NCI-H146 treated with DMSO at 0.1 percent for 48 hours (cell line): ENCODE measurements around the gene NEU1.
"Not testable (repeated sequence)": the region's sequence is repeated elsewhere in the genome, so short reads cannot be mapped to it uniquely, and the experiment has no call there.

Experiments used
- DNase-seq: peaks from one replicate; lab custom pipeline; 2025; ENCODE audit not compliant: unreplicated experiment; lab: John Stamatoyannopoulos, UW

NEU1 gene

DNA sequence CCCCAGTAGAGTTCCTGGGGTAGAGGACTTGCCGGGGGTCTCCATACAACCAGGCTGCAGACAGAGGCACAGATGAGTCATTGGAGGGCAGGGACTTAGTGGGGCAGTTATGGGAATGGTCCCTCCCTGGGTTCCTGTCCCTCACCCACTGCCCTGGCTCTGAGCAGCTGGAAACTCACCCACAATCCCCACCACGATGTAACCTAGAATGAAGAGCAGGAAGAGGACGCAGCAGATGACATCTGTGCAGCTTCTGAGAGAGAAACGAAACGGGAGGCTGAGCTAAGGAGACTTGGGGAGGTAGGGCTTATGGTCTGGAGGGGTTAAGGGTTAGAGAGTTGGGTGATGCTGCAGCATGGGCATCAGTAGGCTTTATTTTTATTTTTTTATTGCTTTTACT lies 13.3 kb upstream of the NEU1 start:
- no peak for DNase-seq

DNA sequence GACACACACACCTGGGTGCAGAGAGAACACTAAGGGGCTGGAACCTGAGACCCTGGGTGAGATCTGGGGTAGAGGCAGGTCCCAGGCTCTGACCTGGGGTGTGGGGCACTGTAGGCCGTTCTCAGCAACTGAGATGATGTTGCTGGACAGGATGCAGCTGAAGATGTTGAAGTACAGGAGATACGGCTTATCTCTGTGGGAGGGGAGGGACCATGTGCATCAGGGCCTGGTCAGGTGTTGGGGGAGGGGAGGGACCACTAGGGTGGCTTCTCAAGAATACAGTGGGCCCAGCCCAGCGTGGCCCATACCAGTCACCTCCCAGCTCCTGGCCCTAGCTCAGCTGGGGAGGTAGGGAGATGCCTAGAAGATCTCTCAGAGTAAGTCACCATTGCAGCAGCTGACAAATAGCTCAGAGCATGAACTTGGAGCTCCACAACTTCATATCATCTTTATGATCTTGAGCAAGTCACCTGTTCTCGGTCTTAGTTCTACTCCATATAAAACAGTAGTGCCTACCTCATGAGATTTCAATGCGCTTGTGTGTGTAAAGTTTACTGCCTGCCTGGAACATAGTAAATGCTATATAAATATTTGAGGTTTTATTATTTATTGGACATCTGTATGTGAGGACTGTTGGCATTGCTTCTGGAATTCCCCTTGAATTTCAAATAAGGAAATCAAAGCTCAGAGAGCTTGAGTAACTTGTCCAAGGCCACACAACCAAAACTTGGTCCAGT lies 12.4 kb upstream of the NEU1 start:
- DNase-seq, result no peak

DNA sequence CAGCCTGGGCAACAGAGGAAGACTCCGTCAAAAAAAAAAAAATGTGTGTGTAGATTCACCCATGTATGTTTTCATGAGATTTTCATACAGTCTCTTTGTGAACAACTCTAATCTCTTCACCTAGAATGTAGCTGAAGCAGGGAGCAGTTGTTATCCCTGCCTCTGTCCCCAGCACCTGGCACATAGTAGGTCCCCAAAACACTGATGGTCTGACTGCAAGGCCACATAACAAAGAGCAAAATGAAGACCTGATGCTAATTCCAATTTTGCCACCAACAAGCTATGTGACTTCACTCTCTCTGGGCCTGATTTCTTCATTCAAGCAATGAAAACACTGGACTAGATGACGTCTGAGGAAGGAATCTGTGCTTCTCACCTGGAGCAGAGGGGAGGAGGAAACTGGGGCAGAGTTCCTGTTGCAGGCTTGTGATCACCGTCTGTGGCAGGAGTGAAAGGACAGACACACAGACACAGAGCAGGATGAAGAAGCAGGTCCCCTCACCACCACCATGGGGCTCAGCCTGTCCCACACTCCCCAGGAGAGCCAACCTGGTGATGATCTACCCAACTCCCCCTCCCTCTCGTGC lies 11.6 kb upstream of the NEU1 start:
- no peak for DNase-seq

DNA sequence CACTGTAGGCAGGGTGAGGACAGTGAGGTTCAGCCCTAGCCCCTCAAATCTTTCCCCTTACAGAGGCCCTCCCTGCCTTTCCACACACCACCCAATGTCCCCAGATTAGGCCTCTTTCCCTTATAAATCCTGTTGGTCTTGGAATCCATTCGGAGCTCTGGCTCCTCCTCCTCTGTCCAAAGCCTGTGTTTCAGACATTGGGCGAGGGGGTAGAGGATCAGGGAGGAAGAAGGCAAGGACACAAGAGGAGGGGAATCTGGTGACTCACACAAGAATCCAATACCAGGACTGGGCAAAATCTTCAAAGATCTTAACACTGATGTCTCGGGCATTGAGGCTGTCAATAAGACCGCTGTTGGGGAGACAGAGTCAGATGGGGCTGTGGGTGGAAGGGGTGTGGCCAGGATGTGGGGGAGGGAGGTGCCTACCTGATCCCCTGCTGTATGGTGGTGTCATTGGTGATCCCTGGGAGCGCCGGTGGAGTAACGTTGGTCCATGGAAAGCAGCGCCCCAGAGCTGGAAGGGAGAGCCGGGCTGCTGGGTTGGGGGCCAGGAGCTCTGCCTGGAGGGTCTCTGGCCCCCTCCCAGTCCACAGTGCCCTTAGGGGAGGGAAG lies 8.5 kb upstream of the NEU1 start:
- DNase-seq, result no peak

DNA sequence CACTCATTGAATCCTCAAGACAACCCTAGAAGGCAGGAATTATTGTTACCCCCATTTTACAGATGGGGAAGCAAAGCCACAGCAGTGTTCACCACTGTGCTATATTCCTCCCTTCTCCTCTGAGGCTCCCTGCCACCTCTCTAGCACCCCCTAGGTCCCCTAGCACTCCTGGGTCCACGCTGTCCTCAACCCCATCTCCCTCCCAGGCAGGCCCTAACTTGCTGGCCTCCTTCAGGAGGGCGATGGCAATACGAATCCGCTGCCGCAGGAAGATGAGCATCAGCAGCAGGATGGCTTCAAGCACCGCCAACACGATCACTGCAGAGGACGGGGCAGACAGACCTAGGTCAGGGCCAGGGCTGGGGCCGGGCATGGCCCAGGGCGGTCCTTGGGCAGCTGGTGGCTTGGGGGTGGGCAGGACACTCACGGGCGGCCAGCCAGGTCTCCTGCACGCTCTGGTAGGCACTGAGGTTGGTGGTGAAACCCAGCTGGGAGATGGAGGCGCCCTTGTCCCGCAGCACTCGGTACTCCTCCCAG lies 7.8 kb upstream of the NEU1 start:
- DNase-seq, result no peak

DNA sequence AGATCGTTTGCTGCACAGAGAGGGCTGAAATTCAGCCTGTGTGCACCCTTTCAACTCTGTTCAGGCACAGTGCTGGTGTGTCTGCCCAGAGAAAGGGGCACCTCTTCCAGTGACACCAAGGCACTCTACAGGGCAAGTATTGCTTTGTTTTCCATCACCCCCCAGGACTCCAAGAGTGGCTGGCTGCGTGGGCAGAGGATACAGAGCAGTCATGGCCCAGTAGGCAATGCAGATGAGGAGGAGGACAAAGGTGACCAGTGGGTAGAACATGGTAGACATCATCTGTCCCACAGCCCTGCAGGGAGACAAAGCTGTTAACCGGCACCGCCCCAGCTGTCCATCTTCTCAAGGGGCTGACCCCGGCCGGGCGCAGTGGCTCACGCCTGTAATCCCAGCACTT lies 6.7 kb upstream of the NEU1 start:
- no peak for DNase-seq

DNA sequence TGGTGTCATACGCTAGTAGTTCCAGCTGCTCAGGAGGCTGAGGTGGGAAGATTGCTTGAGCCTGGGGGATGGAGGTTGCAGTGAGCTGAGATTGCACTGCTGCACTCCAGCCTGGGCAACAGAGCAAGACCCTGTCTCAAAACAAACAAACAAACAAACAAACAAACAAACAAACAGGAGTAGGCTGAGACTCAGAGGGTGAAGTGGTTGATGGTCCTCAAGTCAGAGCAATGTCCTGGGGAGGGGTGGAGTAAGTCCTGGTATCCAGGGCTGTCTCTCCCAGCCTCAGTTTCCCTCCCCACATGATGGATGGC lies 6.0 kb upstream of the NEU1 start:
- not testable (repeated sequence) for DNase-seq

DNA sequence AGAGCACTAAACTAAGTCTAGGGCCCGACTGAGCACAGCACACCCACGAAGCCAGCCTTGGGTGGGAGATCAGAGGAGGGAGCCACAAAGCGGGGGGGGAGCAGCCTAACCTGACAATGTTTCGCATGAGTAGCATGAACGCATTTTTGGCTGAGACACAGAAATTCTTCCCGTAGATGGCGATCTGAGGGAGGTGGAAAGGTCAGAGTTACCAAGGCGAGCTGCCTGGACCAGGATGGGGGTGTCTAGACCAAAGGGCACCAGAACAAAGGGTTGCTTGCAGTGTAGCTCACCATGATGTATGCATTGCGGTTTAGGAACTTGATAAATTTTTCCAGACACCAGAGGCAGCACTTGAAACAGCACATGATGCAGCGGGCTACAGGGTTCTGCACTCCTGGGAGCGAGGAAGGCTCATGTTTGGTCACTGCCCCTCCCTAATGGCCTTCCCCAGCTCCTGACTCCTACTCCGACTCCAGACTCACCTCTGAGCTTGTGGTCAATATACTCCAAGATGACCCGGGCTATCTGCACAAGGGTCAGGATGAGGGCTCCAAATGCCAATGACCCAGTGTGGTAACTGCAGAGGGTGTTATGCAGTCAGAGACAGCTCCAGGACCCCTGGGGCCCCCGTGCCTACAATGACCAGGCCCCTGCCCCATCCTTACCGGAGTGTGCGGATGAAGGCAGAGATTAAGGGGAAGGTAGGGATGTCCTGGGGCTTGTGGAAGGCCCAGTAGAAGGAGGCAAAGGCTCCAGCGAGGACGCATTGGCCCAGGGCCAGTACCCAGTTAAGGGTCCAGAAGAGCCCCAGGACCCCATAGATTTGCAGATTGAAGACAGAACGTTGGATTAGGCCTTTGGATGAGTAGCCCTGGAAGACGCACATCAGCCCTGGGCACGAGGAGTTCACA lies 2.8 kb upstream of the NEU1 start:
- DNase-seq, result no peak

DNA sequence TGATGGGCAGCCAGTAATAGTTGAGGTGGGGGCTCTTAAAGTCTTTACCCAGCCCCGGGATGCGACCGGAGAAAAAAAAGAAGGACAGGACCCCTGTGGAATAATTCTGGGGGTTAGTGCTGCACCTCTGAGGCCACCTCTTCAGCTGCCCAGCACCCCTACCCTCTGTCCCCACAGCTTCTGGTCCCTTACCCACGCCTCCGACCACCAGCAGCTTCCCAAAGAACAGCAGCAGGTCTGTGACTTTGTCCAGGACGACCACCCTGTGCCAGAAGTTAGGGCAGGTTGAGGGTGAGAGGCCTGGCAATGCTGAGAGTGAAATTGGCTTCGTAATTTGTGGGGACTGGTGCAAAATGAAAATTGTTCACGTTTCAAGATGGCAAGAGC lies 2.2 kb upstream of the NEU1 start:
- DNase-seq, result no peak

DNA sequence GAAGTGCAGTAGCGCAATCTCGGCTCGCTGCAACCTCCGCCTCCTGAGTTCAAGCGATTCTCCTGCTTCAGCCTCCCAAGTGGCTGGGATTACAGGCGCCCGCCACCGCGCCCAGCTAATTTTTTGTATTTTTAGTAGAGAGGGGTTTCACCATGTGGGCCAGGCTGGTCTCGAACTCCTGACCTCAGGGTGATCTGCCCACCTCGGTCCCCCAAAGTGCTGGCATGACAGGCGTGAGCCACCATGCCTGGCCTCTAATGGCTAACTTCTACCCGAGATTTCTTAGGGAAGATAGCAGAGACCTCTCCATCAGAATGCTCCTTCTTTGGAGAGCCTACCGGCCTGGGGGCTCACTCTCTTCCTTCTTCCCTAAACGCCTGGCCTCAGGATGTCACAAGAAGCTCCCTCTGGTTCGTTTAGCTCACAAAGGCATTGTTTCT lies 1.5 kb upstream of the NEU1 start:
- DNase-seq, result not testable (repeated sequence)

DNA sequence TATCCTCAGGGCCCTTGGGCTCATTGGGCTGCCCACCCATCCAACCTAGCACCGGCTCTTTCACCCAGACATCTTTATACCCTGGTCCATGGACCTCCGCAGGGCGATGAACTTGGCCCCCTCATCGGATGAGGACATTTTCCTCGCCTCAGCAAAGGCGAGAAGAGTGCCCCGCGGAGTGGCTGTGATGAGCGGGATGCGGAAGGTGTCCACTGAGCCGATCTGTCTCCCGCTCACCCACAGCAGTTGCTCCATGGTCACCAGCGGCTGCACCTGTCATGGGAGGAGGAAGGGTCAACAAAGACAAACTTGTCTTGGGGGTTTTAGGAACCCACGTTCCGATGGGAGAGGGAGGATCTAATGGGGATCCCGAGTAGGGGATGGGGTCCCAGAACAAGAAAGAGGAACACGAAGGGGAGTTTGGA lies 690 bp downstream of the NEU1 start:
- no peak for DNase-seq

DNA sequence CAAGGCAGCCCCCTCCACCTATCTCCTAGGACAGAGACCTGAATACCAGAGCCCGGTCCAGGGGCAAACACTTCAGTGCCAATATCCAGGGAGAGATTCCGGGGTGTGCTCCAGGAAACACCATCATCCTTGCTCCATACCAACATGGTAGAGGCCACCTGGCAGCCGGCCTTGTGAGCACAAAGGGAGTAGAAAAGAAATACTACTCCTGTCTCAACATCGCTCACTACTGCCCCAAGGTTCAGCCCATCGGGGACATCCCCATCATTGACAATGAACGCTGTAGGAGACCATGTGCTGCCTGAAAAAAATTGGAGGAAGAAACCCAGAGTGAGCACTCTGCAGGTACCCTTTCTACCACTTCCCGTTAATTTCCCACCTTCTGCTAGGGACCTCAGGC lies 1.5 kb downstream of the NEU1 start:
- no peak for DNase-seq

DNA sequence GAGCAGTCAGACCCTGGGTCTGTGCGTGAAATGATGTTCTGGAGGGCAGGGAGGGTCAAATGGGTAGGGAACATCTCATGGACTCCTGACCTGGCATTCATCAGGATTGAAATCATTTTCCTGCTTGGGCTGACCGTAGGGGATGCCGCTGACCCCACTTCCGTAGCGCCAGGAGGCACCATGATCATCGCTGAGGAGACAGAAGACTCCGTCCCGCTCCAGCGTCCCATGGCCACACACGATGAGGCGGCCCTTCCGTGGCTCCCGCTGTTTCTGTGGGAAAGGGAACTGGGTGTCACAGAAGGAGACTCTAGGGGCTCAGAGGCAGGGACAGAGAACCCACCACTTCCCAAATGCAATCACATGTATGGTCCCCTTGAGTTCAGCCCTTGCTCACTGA lies 2.3 kb downstream of the NEU1 start:
- DNase-seq, result no peak

DNA sequence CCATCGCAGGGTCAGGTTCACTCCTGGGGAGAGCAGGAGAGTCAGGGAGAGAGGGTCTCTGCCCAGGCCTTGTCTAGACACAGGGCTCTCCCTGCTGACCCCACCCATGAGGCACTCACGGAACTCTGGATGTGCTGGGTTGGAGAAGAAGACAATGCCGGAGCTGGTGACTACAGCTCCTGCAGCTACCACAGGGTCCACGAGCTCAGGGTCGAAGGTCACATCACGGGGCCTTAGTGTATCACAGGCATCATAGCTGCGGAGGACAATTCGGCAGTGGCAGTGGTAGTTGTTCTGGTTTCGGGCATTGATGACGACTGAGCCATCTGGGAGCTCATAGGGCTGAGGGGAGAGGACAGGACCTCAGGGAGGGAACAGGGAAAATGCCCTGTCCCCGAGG lies 2.7 kb downstream of the NEU1 start:
- DNase-seq, result no peak

DNA sequence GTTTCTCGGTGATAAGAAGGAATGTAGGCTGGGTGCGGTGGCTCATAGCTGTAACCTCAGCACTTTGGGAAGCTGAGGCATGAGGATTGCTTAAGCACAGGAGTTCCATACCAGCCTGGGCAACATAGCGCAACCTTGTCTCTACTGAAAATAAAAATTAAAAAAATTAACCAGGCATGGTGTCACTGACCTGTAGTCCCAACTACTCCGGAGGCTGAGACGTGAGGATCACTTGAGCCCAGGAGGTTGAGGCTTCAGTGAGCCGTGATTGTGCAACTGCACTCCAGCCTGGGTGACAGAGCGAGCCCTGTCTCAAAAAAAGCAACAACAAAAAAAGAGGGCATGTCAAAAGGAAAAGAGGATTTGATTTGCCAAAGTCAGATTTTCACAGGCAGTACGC lies 3.9 kb downstream of the NEU1 start:
- DNase-seq, result no peak

DNA sequence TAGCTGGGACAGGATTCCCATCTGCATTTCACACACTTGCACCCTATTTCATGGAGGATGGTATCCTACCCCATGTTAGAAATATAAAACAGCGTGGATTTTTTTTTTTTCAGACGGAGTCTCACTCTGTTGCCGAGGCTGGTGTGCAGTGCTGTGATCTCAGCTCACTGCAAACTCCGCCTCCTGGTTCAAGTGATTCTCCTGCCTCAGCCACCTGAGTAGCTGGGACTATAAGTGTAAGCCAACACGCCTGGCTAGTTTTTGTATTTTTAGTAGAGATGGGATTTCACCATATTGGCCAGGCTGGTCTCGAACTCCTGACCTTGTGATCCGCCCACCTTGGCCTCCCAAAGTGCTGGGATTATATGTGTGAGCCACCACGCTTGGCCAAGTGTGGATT lies 4.8 kb downstream of the NEU1 start:
- not testable (repeated sequence) for DNase-seq

DNA sequence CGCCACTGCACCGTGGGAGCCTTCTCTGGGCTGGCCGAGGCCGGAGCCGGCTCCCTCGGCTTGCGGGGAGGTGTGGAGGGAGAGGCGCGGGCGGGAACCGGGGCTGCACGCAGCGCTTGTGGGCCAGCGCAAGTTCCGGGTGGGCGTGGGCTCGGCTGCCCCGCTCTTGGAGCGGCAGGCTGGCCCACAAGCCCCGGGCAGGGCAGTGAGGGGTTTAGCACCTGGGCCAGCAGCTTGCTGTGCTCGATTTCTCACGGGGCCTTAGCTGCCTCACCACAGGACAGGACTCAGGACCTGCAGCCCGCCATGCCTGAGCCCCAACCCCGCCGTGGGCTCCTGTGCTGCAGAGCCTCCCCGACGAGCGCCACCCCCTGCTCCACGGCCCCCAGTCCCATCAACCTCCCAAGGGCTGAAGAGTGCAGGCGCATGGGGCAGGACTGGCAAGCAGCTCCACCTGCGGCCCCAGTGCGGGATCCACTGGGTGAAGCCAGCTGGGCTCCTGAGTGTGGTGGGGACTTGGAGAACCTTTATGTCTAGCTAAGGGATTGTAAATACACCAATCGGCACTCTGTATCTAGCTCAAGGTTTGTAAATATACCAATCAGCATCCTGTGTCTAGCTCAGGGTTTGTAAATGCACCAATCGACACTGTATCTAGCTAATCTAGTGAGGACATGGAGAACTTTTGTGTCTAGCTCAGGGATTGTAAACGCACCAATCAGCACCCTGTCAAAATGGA lies 10.5 kb downstream of the NEU1 start:
- DNase-seq, result not testable (repeated sequence)

DNA sequence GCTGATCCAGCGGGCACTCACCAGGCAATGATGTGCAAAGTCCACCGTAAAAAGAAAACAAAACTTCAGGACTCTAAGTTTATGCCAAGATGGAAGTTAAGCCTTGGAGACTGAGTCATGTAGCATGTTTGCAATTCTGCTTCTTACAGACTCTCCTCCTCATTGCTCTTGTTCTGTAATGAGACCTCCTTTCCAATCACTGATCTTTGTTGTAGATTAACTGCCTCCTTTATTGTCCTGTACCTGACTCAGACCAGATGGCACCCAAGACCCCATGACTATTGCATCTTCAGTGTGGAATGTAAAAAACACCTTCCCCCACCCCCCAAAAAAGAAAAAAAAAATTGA lies 11.2 kb downstream of the NEU1 start:
- no peak for DNase-seq

DNA sequence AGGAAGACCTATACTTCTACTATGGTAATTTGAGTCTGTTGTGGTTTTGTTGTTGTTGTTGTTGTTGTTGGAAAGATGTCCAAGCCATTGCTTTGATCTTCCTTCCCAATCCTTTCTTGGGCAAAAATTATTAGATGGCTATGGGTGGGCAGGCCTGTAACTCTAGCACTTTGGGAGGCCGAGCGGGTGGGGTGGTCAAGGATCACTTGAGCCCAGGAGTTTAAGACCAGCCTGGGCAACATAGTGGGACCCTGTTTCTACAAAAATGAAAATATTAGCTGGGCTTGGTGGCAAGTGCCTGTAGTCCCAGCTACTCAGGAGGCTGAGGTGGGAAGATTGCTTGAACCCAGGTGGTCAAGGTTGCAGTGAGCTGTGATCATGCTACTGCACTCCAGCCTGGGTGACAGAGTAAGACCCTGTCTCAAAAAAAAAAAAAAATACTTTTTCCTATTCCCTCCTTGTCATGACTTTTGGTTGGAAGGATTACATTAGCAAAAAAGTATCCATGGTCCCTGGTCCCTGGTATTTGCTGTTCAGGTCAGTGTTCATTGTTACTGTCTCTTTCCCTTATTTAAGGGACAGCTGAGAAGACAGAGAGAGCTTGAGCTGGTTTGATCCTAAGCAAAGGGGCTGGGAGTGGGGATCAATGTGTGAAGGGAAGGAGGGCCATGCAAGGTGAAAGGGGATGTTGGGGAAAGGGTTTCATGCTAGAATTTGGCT lies 11.7 kb downstream of the NEU1 start:
- DNase-seq, result no peak

DNA sequence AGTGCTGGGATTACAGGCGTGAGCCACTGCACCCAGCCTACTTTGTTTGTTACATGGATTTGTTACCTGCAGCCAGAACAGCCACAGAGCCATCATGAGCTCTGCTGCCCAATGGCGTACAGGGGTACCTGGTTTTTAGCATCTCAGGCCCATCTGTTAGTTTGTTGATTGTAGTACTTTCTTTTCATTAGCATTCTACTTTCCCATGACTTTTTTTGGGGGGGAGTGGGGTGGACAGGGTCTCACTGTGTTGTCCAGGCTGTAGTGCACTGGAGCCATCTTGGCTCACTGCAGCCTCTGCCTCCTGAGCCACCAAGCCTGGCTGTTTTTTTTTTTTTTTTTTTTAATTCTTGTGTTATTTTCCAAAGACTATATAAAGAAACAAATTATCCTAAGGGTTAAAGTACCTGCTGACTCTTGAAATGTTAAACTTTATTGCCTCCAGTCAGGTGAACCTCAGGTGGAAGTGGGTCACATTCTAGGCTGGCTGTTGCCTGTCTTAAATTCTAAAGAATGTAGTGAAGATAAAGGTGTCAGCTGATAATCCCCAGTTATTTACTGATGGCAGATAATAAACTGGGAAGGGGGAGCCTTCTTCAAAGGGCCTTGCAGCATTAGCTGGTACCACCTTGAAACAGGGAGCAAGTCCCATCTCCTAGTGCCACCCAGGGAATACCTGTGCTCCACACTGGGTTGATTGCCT lies 15.2 kb downstream of the NEU1 start:
- no peak for DNase-seq
